Skeletal muscle tissue (tissue), 4 donors: ENCODE data around the gene PTGR1. TPM values are rescaled to one million over a fixed set of nuclear protein-coding genes. Genes with fewer than 3 reads are reported as not detected.
"Not testable (repeated sequence)": the region's sequence is repeated elsewhere in the genome, so short reads cannot be mapped to it uniquely, and the experiment has no call there.

Experiments
- H3K27ac ChIP-seq: one replicate; pipeline ENCODE4 v1.7.0; 2013; ENCODE audit warnings: mild to moderate bottlenecking, low read depth, low read length, inconsistent platforms
- H3K27me3 ChIP-seq, 3 donors: one replicate each; pipeline ENCODE4 v1.7.0; 2013; ENCODE audit warnings: low read length in 3 of 3; ENCODE audit not compliant: control insufficient read depth in 3 of 3, insufficient read depth in 3 of 3
- H3K36me3 ChIP-seq, 3 donors: one replicate each; pipeline ENCODE4 v1.7.0; 2013; ENCODE audit warnings: low read length in 3 of 3; ENCODE audit not compliant: control insufficient read depth in 3 of 3, insufficient read depth in 3 of 3
- H3K4me1 ChIP-seq, 3 donors: one replicate each; pipeline ENCODE4 v1.7.0; 2013; ENCODE audit warnings: low read length in 3 of 3, mild to moderate bottlenecking in 3 of 3; ENCODE audit not compliant: control insufficient read depth in 3 of 3, insufficient read depth in 3 of 3
- H3K4me3 ChIP-seq, 3 donors: one replicate each; pipeline ENCODE4 v1.7.0; 2013; ENCODE audit warnings: low read length in 3 of 3
- H3K9ac ChIP-seq, 3 donors: one replicate each; pipeline ENCODE4 v1.7.0; 2013; ENCODE audit warnings: low read length in 3 of 3, mild to moderate bottlenecking in 3 of 3, moderate library complexity in 2 of 3, low read depth in 1 of 3
- H3K9me3 ChIP-seq, 3 donors: one replicate each; pipeline ENCODE4 v1.7.0; 2013; ENCODE audit warnings: low read length in 3 of 3; ENCODE audit not compliant: control insufficient read depth in 3 of 3
- total RNA-seq: library from RNA; depleted of rRNA; stranded (reverse); fragments of >200 nt; gene quantifications from one replicate; pipeline ENCODE4 v1.2.3, GENCODE V29; 2014
- donor health status: Osteomylitis.

The PTGR1 gene
- total RNA-seq, 1 donor from 2014 or later, result 53.2 TPM

- H3K27me3 ChIP-seq, result peaks cover 0 to 3% (median 0%) of the 10 kb centered on the region in 3 donors
- H3K4me3 ChIP-seq, result peak overlapping the region; percentile 74 to 89 (median 81)
- H3K9me3 ChIP-seq, result no peaks in the 10 kb centered on the region
- H3K9ac ChIP-seq, result peak overlapping the region; percentile 65 to 80 (median 72)
- H3K27ac ChIP-seq, result peak overlapping the region; percentile 47
- H3K4me1 ChIP-seq, result peaks cover 0 to 8% (median 4%) of the 10 kb centered on the region in 3 donors
- peaks cover 3 to 17% (median 12%) of the 10 kb centered on the region in 3 donors for H3K36me3 ChIP-seq
Observed at GRCh38 chr9:111598733-111599091, 735 bp downstream of the PTGR1 start.

- H3K9ac ChIP-seq, result peak overlapping the region; percentile 65 to 80 (median 72)
- peaks cover 0 to 8% (median 4%) of the 10 kb centered on the region in 3 donors for H3K4me1 ChIP-seq
- no peaks in the 10 kb centered on the region for H3K9me3 ChIP-seq
- H3K4me3 ChIP-seq, result peak overlapping the region; percentile 74 to 89 (median 81)
- peaks cover 3 to 17% (median 12%) of the 10 kb centered on the region in 3 donors for H3K36me3 ChIP-seq
- H3K27ac ChIP-seq, result peak overlapping the region; percentile 47
- peaks cover 0 to 3% (median 0%) of the 10 kb centered on the region in 3 donors for H3K27me3 ChIP-seq
Observed at GRCh38 chr9:111597852-111598732, 1.4 kb downstream of the PTGR1 start.

- Histone ChIP-seq H3K9me3 (no peaks in the 10 kb centered on the region), H3K4me3 (no peak overlapping the region), H3K4me1 (no peaks in the 10 kb centered on the region), H3K27me3 (no peaks in the 10 kb centered on the region), H3K9ac (no peak overlapping the region), H3K27ac (no peak overlapping the region), H3K36me3 (peaks cover under 1 to 24% (median 3%) of the 10 kb centered on the region in 3 donors)
Observed at GRCh38 chr9:111588846-111589245, 10.6 kb downstream of the PTGR1 start.

GRCh38 chr9:111586378-111586777 is 13.1 kb downstream of the PTGR1 start:
- Histone ChIP-seq H3K4me1 (no peaks in the 10 kb centered on the region), H3K27me3 (no peaks in the 10 kb centered on the region), H3K9me3 (no peaks in the 10 kb centered on the region), H3K27ac (no peak overlapping the region), H3K9ac (no peak overlapping the region), H3K36me3 (peaks cover 2 to 33% (median 5%) of the 10 kb centered on the region in 3 donors), H3K4me3 (no peak overlapping the region)

- H3K4me1 ChIP-seq, result no peaks in the 10 kb centered on the region
- no peak overlapping the region for H3K9ac ChIP-seq
- H3K27ac ChIP-seq, result no peak overlapping the region
- peaks cover 7 to 46% (median 15%) of the 10 kb centered on the region in 3 donors for H3K36me3 ChIP-seq
- H3K27me3 ChIP-seq, result no peaks in the 10 kb centered on the region
- no peaks in the 10 kb centered on the region for H3K9me3 ChIP-seq
- no peak overlapping the region for H3K4me3 ChIP-seq
Observed at GRCh38 chr9:111582888-111583287, 16.6 kb downstream of the PTGR1 start.

GRCh38 chr9:111572950-111573604 is 26.4 kb downstream of the PTGR1 start:
- Histone ChIP-seq H3K4me3 (no peak overlapping the region), H3K9ac (no peak overlapping the region), H3K36me3 (peaks cover 6 to 42% (median 25%) of the 10 kb centered on the region in 3 donors), H3K27ac (no peak overlapping the region), H3K4me1 (no peaks in the 10 kb centered on the region), H3K9me3 (no peaks in the 10 kb centered on the region), H3K27me3 (no peaks in the 10 kb centered on the region)

GRCh38 chr9:111568127-111568526 is 31.3 kb downstream of the PTGR1 start:
- H3K27ac ChIP-seq, H3K27me3 ChIP-seq, H3K4me3 ChIP-seq, H3K9me3 ChIP-seq, H3K4me1 ChIP-seq, H3K9ac ChIP-seq: not testable (repeated sequence)
- H3K36me3 ChIP-seq, result peaks cover 9 to 44% (median 27%) of the 10 kb centered on the region in 3 donors

- Histone ChIP-seq H3K9ac (no peak overlapping the region), H3K27me3 (no peaks in the 10 kb centered on the region), H3K27ac (no peak overlapping the region), H3K4me3 (no peak overlapping the region), H3K9me3 (no peaks in the 10 kb centered on the region), H3K4me1 (no peaks in the 10 kb centered on the region), H3K36me3 (peaks cover 9 to 43% (median 27%) of the 10 kb centered on the region in 3 donors)
Observed at GRCh38 chr9:111566234-111566633, 33.2 kb downstream of the PTGR1 start.

- H3K27me3 ChIP-seq, result no peaks in the 10 kb centered on the region
- no peak overlapping the region for H3K9ac ChIP-seq
- no peaks in the 10 kb centered on the region for H3K4me1 ChIP-seq
- peaks cover 3 to 9% (median 4%) of the 10 kb centered on the region in 3 donors for H3K36me3 ChIP-seq
- no peak overlapping the region for H3K27ac ChIP-seq
- H3K9me3 ChIP-seq, result peaks cover 0 to 3% (median 2%) of the 10 kb centered on the region in 3 donors
- no peak overlapping the region for H3K4me3 ChIP-seq
Observed at GRCh38 chr9:111561165-111561719, 38.2 kb downstream of the PTGR1 start.
